Fibroblast of upper back skin (primary cell): ENCODE data around the gene RARRES1.
"Not testable (repeated sequence)": the region's sequence is repeated elsewhere in the genome, so short reads cannot be mapped to it uniquely, and the experiment has no call there.

Source experiments
- DNase-seq: peaks from one replicate; pipeline ENCODE4 v3.0.0-alpha.2; 2013

RARRES1 gene

GRCh38 chr3:158731486-158731885 is 771 bp downstream of the RARRES1 start:
- no peak for DNase-seq

GRCh38 chr3:158728851-158729250 is 3.4 kb downstream of the RARRES1 start:
- DNase-seq, result no peak

GRCh38 chr3:158728061-158728377 is 4.2 kb downstream of the RARRES1 start:
- no peak for DNase-seq

GRCh38 chr3:158727206-158728060 is 4.8 kb downstream of the RARRES1 start:
- peak; percentile 77 for DNase-seq

GRCh38 chr3:158725348-158726011 is 6.8 kb downstream of the RARRES1 start:
- DNase-seq, result peak; percentile 98

- DNase-seq, result no peak
Observed at GRCh38 chr3:158723991-158724390, 8.3 kb downstream of the RARRES1 start.

GRCh38 chr3:158722108-158722507 is 10.1 kb downstream of the RARRES1 start:
- DNase-seq, result no peak

GRCh38 chr3:158718490-158719170 is 13.6 kb downstream of the RARRES1 start:
- DNase-seq, result peak; percentile 93

GRCh38 chr3:158717576-158717975 is 14.7 kb downstream of the RARRES1 start:
- no peak for DNase-seq

GRCh38 chr3:158713094-158713499 is 19.2 kb downstream of the RARRES1 start:
- peak; percentile 48 for DNase-seq

GRCh38 chr3:158712443-158712842 is 19.8 kb downstream of the RARRES1 start:
- no peak for DNase-seq

- DNase-seq, result peak; percentile 94
Observed at GRCh38 chr3:158711886-158712285, 20.4 kb downstream of the RARRES1 start.

- no peak for DNase-seq
Observed at GRCh38 chr3:158710601-158711000, 21.7 kb downstream of the RARRES1 start.

GRCh38 chr3:158709666-158710083 is 22.6 kb downstream of the RARRES1 start:
- DNase-seq, result peak; percentile 99

GRCh38 chr3:158703566-158703965 is 28.7 kb downstream of the RARRES1 start:
- DNase-seq, result no peak

- DNase-seq, result peak; percentile 77
Observed at GRCh38 chr3:158702815-158703481, 29.3 kb downstream of the RARRES1 start.

- DNase-seq, result peak; percentile 36
Observed at GRCh38 chr3:158701420-158702065, 30.7 kb downstream of the RARRES1 start.

- DNase-seq, result no peak
Observed at GRCh38 chr3:158700559-158700958, 31.7 kb downstream of the RARRES1 start.

GRCh38 chr3:158696618-158697017 is 35.6 kb downstream of the RARRES1 start:
- peak; percentile 53 for DNase-seq

- DNase-seq, result not testable (repeated sequence)
Observed at GRCh38 chr3:158693866-158694456, 38.3 kb downstream of the RARRES1 start.

GRCh38 chr3:158685159-158685558 is 47.1 kb downstream of the RARRES1 start:
- peak; percentile 42 for DNase-seq
